HG03108 (cell line): Measurements from ENCODE around the gene TRH.
"Not testable (repeated sequence)": the region's sequence is repeated elsewhere in the genome, so short reads cannot be mapped to it uniquely, and the experiment has no call there.

Experiments used
- ATAC-seq: cut with Tn5 transposase; IDR thresholded peaks from one replicate; pipeline ENCODE4 v1.9.1; 2021; ENCODE audit warnings: moderate library complexity; ENCODE audit not compliant: unreplicated experiment

Gene TRH

DNA sequence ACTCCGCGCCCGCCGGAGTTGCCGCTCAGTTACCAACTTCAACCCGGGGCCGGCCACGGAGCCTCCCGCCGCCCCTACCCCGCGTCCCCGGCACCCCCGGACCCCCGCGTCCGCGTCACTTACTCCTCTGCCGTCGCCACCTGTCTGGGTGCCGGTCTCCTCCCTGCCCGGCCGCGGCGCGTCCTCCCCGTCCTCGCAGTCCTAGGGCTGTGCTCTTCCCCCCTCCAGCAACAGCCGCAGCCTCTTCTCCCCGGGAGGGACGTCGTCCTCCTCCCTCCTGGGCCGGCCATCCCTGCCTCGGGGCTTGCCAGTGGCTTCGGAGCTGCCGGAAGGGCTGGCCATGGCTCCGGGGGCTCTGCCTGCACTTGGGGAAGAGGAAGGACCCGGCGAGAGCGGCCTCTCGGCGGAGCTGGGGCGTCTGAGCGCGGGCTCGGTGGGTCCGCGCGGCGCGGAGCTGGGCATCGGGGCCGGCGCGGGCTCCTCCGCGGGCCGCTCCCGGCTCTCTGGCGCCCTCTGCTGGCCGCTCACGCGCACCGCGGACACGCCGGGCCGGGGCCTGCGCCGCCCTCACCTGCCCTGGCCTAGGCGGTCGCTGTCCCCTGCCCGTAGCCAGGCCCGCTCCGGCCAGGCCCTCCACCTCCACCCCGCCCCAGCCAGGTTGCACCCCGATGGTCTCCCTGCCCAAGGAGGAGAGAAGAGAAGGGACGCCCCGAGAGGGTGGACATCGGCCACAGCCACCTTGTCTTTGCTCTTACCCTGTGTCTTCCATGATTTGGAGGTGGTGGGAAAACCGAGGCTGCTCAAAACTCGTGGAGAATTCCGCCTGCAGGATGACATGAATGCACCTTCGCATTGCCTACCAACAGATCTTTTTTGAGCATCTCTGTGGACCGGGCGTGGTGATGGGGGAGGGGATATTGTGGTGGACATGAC is 28.4 kb downstream of the TRH start:
- ATAC-seq: not testable (repeated sequence)

- no peak for ATAC-seq
Observed at GRCh38 chr3:130010556-130010955, 36.0 kb downstream of the TRH start.

DNA sequence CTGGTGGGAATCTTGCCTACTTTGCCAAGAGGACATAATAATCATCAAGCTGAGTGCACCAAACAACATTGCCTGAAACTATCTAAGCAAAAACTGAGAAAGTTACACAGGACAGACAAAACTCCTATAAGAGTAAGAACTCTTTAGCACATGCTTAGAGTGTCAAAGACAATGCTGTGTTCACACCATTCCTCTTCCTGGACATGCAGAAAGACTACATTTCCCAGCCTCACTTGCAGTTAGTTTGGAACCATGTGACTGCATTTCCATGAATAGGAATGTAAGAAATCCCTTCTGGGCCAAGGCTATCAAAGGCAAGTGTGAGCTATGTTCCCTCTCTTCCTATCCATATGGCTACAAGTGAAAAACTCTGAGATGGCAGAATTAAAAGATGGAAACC is 37.6 kb downstream of the TRH start:
- not testable (repeated sequence) for ATAC-seq

- ATAC-seq: not testable (repeated sequence)
Observed at GRCh38 chr3:130013246-130013645, 38.7 kb downstream of the TRH start.

GRCh38 chr3:130014526-130014925 is 40.0 kb downstream of the TRH start:
- ATAC-seq: no peak

DNA sequence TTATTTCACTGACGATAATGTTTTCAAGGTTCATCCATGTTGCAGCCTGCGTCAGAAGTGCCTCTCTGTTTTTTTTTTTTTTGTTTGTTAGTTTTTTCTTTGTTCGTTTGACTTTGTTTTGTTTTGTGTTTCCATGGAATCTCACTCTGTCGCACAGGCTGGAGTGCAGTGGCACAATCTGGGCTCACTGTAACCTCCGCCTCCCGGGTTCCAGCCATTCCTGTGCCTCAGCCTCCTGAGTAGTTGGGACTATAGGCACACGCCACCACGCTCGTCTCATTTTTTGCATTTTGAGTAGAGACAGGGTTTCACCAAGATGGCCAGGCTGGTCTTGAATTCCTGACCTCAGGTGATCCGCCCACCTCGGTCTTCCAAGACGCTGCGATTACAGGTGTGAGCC is 43.1 kb downstream of the TRH start:
- not testable (repeated sequence) for ATAC-seq

DNA sequence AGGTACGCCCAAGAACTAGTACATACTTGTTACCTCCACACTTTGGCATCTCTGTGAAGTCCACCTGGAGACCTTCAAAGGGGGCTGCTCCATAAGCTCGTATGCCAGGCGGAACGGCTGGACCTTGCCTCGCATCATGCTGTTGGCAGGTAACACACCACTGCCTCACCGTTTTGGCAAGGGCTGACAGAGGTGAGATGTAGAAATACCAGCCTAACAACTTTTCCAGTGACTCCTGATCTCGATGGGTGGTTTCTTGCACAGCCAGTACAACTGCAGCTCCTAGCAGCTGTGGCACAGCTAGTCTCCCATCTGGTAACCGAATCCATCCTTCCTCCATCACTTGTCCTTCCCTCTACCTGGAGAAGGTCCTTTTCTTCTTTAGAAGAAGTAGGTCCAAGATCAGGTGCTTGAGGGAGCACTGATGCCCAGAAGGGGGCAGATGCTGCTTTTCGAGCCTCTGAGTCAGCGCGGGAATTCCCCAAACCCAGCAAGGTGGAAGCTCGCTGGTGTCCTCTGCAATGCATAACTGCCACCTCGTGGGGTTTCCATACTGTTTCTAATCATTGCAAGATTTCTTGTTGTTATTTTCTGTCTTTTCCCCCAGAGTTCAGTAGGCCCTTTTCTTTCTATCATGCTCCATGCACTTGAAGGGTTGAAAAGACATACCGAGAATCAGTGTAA is 51.8 kb downstream of the TRH start:
- not testable (repeated sequence) for ATAC-seq

- ATAC-seq: not testable (repeated sequence)
Observed at GRCh38 chr3:130027437-130027836, 52.9 kb downstream of the TRH start.
